HCT116 (cell line): ENCODE results near the gene RHCG. TPM values are rescaled to one million over a fixed set of nuclear protein-coding genes. Genes with fewer than 3 reads are reported as not detected.
"Not testable (repeated sequence)": the region's sequence is repeated elsewhere in the genome, so short reads cannot be mapped to it uniquely, and the experiment has no call there.

Experiments
- ATAC-seq: fragments of 200-7000 bp; cut with Tn5 transposase; 2 replicates; pipeline ENCODE4 v1.9.1; 2020; ENCODE audit warnings: mild to moderate bottlenecking, moderate library complexity
- BruUV-seq: library from RNA; stranded (reverse); fragments of 400-500 nt; replicated peaks from 2 replicates; lab custom pipeline; 2021; lab: Mats Ljungman, UMichigan
- CTCF ChIA-PET: fragments of 300-600 bp; sonication (Branson Sonifier 250); formaldehyde crosslinking; loops from one replicate; lab custom pipeline; 2021; ENCODE audit warnings: antibody characterized with exemption; lab: Charles Lee
- POLR2A ChIA-PET: fragments of 300-600, 350-600 bp; sonication (Branson Sonifier 250); formaldehyde crosslinking; loops from one replicate; lab custom pipeline; 2021; ENCODE audit warnings: antibody characterized with exemption; lab: Charles Lee
- RAD21 ChIA-PET, 2 experiments: fragments of 300-600 bp; sonication (Branson Sonifier 250); formaldehyde crosslinking; loops; one replicate each; lab custom pipeline; 2023; ENCODE audit warnings: low total read pairs in 2 of 2; ENCODE audit not compliant: uncharacterized antibody in 2 of 2, unreplicated experiment in 2 of 2, low non-redundant PET in 1 of 2; lab: Charles Lee
- DNase-seq: peaks from one replicate; pipeline ENCODE4 v3.0.0-alpha.2; 2010; ENCODE audit warnings: low read depth, low spot score
- H2AFZ ChIP-seq: fragments of 200-600 bp; shearing (Covaris generic), sonication (generic); 2 replicates; pipeline ENCODE4 v1.6.1; 2017; ENCODE audit warnings: low read depth, mixed run types, mixed read lengths, antibody characterized with exemption, low read length; ENCODE audit not compliant: poor library complexity, severe bottlenecking
- H3K27ac ChIP-seq: 2 replicates; pipeline ENCODE4 v1.5.1; 2012; ENCODE audit warnings: low read depth, low read length
- H3K27me3 ChIP-seq: fragments of 200-600 bp; sonication (generic); 2 replicates; pipeline ENCODE4 v1.6.1; 2016; ENCODE audit warnings: mixed run types, low read length, mixed read lengths; ENCODE audit not compliant: insufficient read depth
- H3K36me3 ChIP-seq, 2 experiments: fragments of 200-500 bp in 1 of 2; fragments of 200-600 bp in 1 of 2; sonication (Bioruptor generic) in 1 of 2; sonication (generic) in 1 of 2; 2 replicates each; pipeline versions ENCODE4 v1.5.1 to v1.6.1; 2014 to 2016; ENCODE audit warnings: low read length in 2 of 2, inconsistent platforms in 1 of 2, mixed read lengths in 1 of 2, mixed run types in 1 of 2; ENCODE audit not compliant: insufficient read depth in 2 of 2, control insufficient read depth in 1 of 2
- H3K4me1 ChIP-seq, 2 experiments: fragments of 200-600 bp in 1 of 2; sonication (generic) in 1 of 2; 2 replicates each; pipeline versions ENCODE4 v1.5.1 to v1.6.1; 2012 to 2017; ENCODE audit warnings: low read length in 2 of 2, inconsistent platforms in 1 of 2, mild to moderate bottlenecking in 1 of 2, mixed read lengths in 1 of 2, mixed run types in 1 of 2, moderate library complexity in 1 of 2; ENCODE audit not compliant: insufficient read depth in 2 of 2, control insufficient read depth in 1 of 2
- H3K4me2 ChIP-seq: fragments of 200-600 bp; sonication (generic); 2 replicates; pipeline ENCODE4 v1.6.1; 2017; ENCODE audit warnings: mixed run types, low read length, mixed read lengths
- H3K4me3 ChIP-seq, 2 experiments: fragments of 200-600 bp in 1 of 2; sonication (generic) in 1 of 2; replicated peaks in 1 of 2; 2 replicates each; pipeline ENCODE4 v1.5.1; 2011 to 2016; ENCODE audit warnings: low read length in 2 of 2, control low read depth in 1 of 2, low read depth in 1 of 2, mild to moderate bottlenecking in 1 of 2, mixed read lengths in 1 of 2, mixed run types in 1 of 2
- H3K79me2 ChIP-seq: fragments of 200-600 bp; sonication (generic); 2 replicates; pipeline ENCODE4 v1.6.1; 2017; ENCODE audit warnings: mild to moderate bottlenecking, mixed run types, low read length, moderate library complexity, mixed read lengths; ENCODE audit not compliant: insufficient read depth
- H3K9ac ChIP-seq: fragments of 200-600 bp; sonication (generic); 2 replicates; pipeline ENCODE4 v1.6.1; 2016; ENCODE audit warnings: low read length, mixed read lengths
- H3K9me2 ChIP-seq: fragments of 200-600 bp; sonication (generic), shearing (Covaris generic); 2 replicates; pipeline ENCODE4 v1.6.1; 2017; ENCODE audit warnings: mixed run types, mild to moderate bottlenecking, moderate library complexity; ENCODE audit not compliant: insufficient read depth
- H3K9me3 ChIP-seq, 2 experiments: fragments of 200-500 bp in 1 of 2; fragments of 200-600 bp in 1 of 2; sonication (Bioruptor generic) in 1 of 2; sonication (generic) in 1 of 2; 2 replicates each; pipeline ENCODE4 v1.6.1; 2014 to 2017; ENCODE audit warnings: low read length in 2 of 2, mixed read lengths in 2 of 2, inconsistent platforms in 1 of 2, low read depth in 1 of 2, mild to moderate bottlenecking in 1 of 2, mixed run types in 1 of 2, moderate library complexity in 1 of 2; ENCODE audit not compliant: control insufficient read depth in 1 of 2, insufficient read depth in 1 of 2
- H4K20me1 ChIP-seq: fragments of 200-600 bp; sonication (generic), shearing (Covaris generic); 2 replicates; pipeline ENCODE4 v1.6.1; 2017; ENCODE audit warnings: mixed run types, mild to moderate bottlenecking, moderate library complexity; ENCODE audit not compliant: insufficient read depth
- CBX3 ChIP-seq: IDR thresholded peaks from 2 replicates; pipeline ENCODE4 v1.6.1; 2012; ENCODE audit warnings: low read depth
- EZH2 ChIP-seq: fragments of 200-600 bp; sonication (generic); IDR thresholded peaks from 2 replicates; pipeline ENCODE4 v1.6.1; 2017; ENCODE audit warnings: antibody characterized with exemption, mixed run types
- FOSL1 ChIP-seq: IDR thresholded peaks from 2 replicates; pipeline ENCODE4 v1.6.1; 2012; ENCODE audit warnings: low read depth
- POLR2AphosphoS5 ChIP-seq: IDR thresholded peaks from 2 replicates; pipeline ENCODE4 v1.6.1; 2011; ENCODE audit warnings: mild to moderate bottlenecking, low read depth, low read length, moderate library complexity
- SRF ChIP-seq: IDR thresholded peaks from 2 replicates; pipeline ENCODE4 v1.6.1; 2012; ENCODE audit warnings: low read depth
- YY1 ChIP-seq: IDR thresholded peaks from 2 replicates; pipeline ENCODE4 v1.6.1; 2011; ENCODE audit warnings: low read length, low read depth, moderate library complexity, mild to moderate bottlenecking; ENCODE audit not compliant: insufficient replicate concordance; ENCODE audit errors: extremely low read depth
- ZFX ChIP-seq: fragments of 450-650 bp; IDR thresholded peaks from 2 replicates; pipeline ENCODE4 v1.6.1; 2017
- ZNF274 ChIP-seq: fragments of 200-500 bp; sonication (Bioruptor generic); IDR thresholded peaks from 2 replicates; pipeline ENCODE4 v1.6.1; 2014; ENCODE audit warnings: mild to moderate bottlenecking, low read depth, low read length, inconsistent platforms
- intact Hi-C: fragments of 100-400 bp; cut with micrococcal nuclease; formaldehyde crosslinking; loops from 2 replicates; pipeline ENCODE4 v1.10.0; 2022
- total RNA-seq: library from RNA; stranded (reverse); gene quantifications from one replicate; pipeline ENCODE4 v1.2.1, GENCODE V29; 2021; ENCODE audit not compliant: unreplicated experiment
- TF ChIP-seq, protein P1 (sequence below): IDR thresholded peaks from 2 replicates; pipeline ENCODE4 v1.6.1; 2012
- TF ChIP-seq, protein P2 (sequence below), 3 experiments: fragments of 200-600 bp in 1 of 3; sonication (generic) in 1 of 3; IDR thresholded peaks in 2 of 3; conservative IDR thresholded peaks in 1 of 3; 2 replicates each; pipeline ENCODE4 v1.5.1; 2012 to 2017; ENCODE audit warnings: low read depth in 2 of 3, low read length in 2 of 3, antibody characterized with exemption in 1 of 3, borderline replicate concordance in 1 of 3, control low read depth in 1 of 3, mild to moderate bottlenecking in 1 of 3, mixed read lengths in 1 of 3, mixed run types in 1 of 3, moderate library complexity in 1 of 3; ENCODE audit not compliant: insufficient read depth in 1 of 3
- TF ChIP-seq, protein P3 (sequence below): IDR thresholded peaks from 2 replicates; pipeline ENCODE4 v1.6.1; 2012

The RHCG gene
- total RNA-seq, 1 experiment from 2014 or later: not detected

DNA sequence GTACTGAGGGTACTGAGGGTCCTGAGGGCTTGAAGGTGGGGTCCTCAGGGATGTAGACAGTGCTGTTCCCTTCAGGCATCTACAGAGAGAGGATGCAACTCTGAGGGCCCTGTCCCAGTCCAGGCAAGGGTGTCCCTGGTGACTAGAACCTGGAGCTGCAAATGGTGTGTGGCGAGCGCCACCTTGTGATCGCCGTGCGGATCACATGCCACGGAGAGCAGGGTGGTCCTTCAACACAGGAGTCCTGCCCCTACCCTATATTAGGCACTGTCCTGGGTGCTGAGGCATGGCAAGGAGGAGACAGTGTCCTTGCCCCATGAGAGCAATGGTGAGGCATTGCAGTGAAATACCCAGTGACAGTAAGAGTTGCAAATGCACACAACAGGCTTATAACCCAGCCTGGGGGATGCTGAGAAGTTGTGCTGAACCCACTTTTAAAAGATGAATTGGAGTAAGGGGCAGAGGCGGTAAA is 23.6 kb downstream of the RHCG start (continued):
- TF ChIP-seq CBX3 (no peak), POLR2AphosphoS5 (no peak), ZFX (no peak), FOSL1 (no peak), YY1 (no peak)

DNA sequence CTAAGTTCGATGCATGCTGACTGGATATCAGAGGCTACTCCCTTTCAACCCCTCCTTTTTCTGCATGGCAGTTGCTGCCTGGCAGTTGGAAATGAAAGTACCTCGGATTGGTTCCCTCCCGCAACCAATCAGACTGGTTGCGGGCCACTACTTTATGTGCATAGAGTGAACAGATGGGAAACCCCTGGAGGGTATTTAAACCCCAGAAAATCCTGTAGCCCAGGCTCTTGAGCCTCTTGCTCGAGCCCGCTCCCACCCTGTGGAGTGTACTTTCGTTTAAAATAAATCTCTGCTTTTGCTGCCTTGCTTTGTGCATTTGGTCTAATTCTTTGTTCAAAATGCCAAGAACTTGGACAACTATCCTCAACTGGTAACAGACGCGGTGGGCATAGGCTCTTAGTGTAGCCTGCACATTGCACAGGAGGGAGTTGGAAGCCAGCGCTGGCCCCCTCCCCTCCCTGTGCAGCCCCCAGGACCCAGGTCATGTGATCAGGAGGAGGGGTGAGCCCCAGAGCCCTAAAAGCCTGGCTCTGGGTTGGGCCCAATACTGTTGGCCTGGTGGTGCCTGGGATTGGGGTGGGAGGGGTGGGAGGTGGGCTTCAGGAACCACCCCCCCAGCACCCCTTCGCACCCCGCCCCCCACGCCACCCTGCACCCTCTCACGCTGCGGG is 26.8 kb downstream of the RHCG start:
- H3K4me1 ChIP-seq: no peaks in the 10 kb centered on the region; a peak in 1 of 4 replicates
- H3K27ac ChIP-seq: no peak overlapping the region
- H3K9me3 ChIP-seq: no peaks in the 10 kb centered on the region
- intact Hi-C loops: no loop called here
- TF ChIP-seq, protein P1, sequence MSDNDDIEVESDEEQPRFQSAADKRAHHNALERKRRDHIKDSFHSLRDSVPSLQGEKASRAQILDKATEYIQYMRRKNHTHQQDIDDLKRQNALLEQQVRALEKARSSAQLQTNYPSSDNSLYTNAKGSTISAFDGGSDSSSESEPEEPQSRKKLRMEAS: no peak
- TF ChIP-seq, protein P2, sequence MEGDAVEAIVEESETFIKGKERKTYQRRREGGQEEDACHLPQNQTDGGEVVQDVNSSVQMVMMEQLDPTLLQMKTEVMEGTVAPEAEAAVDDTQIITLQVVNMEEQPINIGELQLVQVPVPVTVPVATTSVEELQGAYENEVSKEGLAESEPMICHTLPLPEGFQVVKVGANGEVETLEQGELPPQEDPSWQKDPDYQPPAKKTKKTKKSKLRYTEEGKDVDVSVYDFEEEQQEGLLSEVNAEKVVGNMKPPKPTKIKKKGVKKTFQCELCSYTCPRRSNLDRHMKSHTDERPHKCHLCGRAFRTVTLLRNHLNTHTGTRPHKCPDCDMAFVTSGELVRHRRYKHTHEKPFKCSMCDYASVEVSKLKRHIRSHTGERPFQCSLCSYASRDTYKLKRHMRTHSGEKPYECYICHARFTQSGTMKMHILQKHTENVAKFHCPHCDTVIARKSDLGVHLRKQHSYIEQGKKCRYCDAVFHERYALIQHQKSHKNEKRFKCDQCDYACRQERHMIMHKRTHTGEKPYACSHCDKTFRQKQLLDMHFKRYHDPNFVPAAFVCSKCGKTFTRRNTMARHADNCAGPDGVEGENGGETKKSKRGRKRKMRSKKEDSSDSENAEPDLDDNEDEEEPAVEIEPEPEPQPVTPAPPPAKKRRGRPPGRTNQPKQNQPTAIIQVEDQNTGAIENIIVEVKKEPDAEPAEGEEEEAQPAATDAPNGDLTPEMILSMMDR (IDR thresholded peaks at IDR 0.05 in 2 of 3, conservative IDR thresholded peaks at IDR 0.05 in 1 of 3; ENCODE audit: borderline replicate concordance in 1 of 3, insufficient read depth in 1 of 3, low read depth in 2 of 3, low read length in 2 of 3): no peak
- TF ChIP-seq EZH2: no peak
- TF ChIP-seq SRF: no peak
- no peak for TF ChIP-seq ZNF274
- TF ChIP-seq, protein P3, sequence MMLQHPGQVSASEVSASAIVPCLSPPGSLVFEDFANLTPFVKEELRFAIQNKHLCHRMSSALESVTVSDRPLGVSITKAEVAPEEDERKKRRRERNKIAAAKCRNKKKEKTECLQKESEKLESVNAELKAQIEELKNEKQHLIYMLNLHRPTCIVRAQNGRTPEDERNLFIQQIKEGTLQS: no peak
- TF ChIP-seq FOSL1: no peak
- TF ChIP-seq YY1: no peak
- TF ChIP-seq CBX3: no peak
- H3K9me2 ChIP-seq: no peaks in the 10 kb centered on the region
- RAD21 ChIA-PET: no interaction called here
- POLR2A ChIA-PET: no interaction called here
- no peaks in the 10 kb centered on the region for H3K79me2 ChIP-seq
- no peaks in the 10 kb centered on the region for H3K36me3 ChIP-seq
- no peak overlapping the region for H2AFZ ChIP-seq
- no peak overlapping the region for H3K4me2 ChIP-seq
- CTCF ChIA-PET: interaction anchor here (8.4 kb wide), 1 partner anchor 112 kb away, joined by 185 read pairs; no protein-coding TSS in a partner anchor
- peaks cover 4% of the 10 kb centered on the region; the same call in 1 of the 2 replicates for H3K27me3 ChIP-seq
- no peak overlapping the region for H3K9ac ChIP-seq
- DNase-seq (no peak), ATAC-seq (no peak)
- H3K4me3 ChIP-seq: no peak overlapping the region
- BruUV-seq: no TSS peak
- H4K20me1 ChIP-seq: no peaks in the 10 kb centered on the region

DNA sequence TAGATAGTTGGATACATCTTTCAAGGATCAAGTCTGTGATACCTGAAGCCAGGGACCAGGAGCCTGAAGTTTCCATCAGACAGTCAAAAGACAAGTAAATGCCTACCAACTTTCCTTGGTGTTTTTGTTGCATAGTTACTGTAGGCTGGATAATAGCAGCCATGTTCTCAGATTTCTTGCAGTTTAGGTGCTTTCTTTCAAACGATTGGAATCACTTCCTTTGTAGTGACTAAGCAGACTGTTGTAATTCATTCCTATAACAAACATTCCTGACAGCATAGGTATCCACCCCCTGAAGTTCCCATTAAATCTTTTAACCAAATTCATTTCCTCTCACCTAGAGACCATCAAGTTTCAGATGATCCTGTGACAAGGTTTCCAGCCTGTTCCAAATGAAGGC is 27.6 kb downstream of the RHCG start:
- ATAC-seq, H3K79me2 ChIP-seq, H3K9me3 ChIP-seq, H4K20me1 ChIP-seq, BruUV-seq, H3K9ac ChIP-seq, H3K4me2 ChIP-seq, H3K4me3 ChIP-seq, H3K36me3 ChIP-seq, H2AFZ ChIP-seq, POLR2A ChIA-PET, RAD21 ChIA-PET, H3K9me2 ChIP-seq, intact Hi-C loops, DNase-seq, H3K27ac ChIP-seq, H3K27me3 ChIP-seq, H3K4me1 ChIP-seq: not testable (repeated sequence)
- CTCF ChIA-PET: interaction anchor here (1.9 kb wide), 1 partner anchor 110 kb away, joined by 9 read pairs; no protein-coding TSS in a partner anchor
